ENCODE results near the gene CHRNA3.

DNA sequence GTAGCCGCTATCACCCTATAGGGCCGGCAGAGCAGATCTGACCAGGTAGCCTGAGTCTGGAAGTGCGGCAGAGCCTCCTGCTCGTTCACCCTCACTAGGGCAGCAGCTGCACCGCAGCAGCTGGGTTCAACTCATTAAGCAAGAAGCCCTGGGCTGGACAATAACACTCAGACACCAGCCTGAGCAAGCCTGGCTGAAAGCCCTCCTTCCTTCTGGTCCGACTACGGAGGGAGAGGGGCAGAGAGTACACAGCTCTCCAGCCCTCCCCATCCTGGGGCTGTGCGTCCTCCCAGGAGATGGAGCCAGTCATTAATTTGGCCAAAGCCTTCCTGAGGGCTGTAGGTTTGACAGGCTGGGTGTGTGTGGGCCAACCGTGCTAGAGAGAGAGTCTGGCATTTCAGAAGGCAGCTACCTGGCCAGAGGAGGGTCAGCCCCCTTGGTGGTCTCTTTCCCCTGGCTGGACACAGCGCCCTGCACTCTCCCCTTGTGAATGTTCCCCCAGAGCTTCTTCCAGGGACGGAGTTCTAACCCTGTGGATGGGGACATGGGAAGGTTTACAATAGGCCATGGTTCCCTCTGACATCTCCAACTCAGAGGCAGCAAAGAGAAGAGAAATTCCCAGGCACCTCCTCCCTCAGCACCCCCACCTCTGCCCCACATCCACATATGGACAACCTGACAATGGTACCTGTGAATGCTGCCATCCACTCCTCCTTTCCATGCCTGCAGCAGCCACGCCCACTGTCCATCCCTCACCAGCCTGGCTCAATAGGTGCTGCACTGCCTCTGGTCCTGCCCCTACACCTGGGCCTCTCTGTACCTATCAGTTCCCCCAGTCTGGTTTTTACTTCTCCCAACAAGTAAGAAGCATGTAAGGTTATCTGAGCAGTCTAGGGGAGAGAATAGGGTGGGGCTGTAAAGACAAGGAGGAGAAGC is 13.7 kb upstream of the CHRNA3 start:
- TF ChIP-seq, protein P1, sequence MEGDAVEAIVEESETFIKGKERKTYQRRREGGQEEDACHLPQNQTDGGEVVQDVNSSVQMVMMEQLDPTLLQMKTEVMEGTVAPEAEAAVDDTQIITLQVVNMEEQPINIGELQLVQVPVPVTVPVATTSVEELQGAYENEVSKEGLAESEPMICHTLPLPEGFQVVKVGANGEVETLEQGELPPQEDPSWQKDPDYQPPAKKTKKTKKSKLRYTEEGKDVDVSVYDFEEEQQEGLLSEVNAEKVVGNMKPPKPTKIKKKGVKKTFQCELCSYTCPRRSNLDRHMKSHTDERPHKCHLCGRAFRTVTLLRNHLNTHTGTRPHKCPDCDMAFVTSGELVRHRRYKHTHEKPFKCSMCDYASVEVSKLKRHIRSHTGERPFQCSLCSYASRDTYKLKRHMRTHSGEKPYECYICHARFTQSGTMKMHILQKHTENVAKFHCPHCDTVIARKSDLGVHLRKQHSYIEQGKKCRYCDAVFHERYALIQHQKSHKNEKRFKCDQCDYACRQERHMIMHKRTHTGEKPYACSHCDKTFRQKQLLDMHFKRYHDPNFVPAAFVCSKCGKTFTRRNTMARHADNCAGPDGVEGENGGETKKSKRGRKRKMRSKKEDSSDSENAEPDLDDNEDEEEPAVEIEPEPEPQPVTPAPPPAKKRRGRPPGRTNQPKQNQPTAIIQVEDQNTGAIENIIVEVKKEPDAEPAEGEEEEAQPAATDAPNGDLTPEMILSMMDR (IDR thresholded peaks at IDR 0.05; ENCODE audit: insufficient read depth, low read length, poor library complexity, severe bottlenecking), result no peak
- no peak for TF ChIP-seq EZH2phosphoT487 (conservative IDR thresholded peaks at IDR 0.05; ENCODE audit: low read length)
